GM13977 (cell line): ENCODE results near the gene LSM10.
A peak's percentile ranks its signal among the peaks of the same experiment; 100 is the strongest.

Experiments
- DNase-seq: peaks from one replicate; pipeline ENCODE4 v3.0.0; 2012; ENCODE audit warnings: low spot score
- CTCF ChIP-seq: IDR thresholded peaks from 2 replicates; pipeline ENCODE4 v1.5.1; 2012; ENCODE audit warnings: mild to moderate bottlenecking, control low read depth; ENCODE audit not compliant: insufficient read depth; ENCODE audit errors: extremely low read depth, missing control alignments
- in situ Hi-C: fragments of 300-500 bp; cut with MboI; formaldehyde crosslinking; loops from one replicate; pipeline ENCODE4 v1.12.0; 2022; ENCODE audit warnings: low sequenced_read_pairs, low pct_unique_long_range_greater_than_20kb, mixed read lengths, inconsistent platforms; ENCODE audit not compliant: unreplicated experiment

Gene LSM10

DNA sequence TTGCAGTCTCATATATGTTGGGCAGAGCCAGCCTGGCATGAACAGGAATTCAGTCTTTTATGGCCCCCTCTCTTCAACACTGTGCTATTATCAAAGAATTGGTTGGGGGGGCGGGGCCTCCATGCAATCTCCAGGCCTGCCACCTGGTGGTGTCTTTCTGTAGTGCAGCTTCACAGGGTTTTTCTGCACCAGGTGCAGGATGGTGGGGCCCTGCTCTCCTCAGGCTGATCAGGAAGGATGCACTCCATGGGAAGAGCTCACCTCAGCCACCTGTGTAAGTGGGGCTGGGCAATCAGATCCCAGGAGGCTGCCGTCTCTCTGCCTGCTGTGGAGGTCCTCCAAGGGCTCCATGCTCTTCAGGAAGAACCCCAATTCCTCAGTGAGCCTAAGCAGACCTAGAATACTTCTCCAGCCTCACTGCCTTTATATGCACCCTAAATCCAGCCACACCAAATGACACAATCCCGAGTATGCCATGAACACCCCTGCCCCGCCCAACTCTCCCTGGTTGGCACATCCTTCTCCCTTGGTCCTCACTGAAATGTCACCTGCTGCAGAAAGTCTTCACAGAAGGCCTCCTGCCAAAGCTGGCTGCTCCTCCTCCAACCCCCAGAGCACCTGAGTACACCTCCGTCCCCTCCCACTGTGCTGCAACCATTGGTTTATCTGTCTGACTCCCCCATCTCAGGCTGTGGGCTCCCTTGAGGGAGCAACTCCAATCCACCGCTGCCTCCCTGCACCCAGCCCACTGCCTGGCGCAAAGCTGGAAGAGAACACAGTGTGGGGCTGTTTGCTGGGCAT, 28.4 kb downstream of the LSM10 start:
- in situ Hi-C loops, result no loop called here
- peak; percentile 90 for TF ChIP-seq CTCF
- peak; percentile 83 for DNase-seq

DNA sequence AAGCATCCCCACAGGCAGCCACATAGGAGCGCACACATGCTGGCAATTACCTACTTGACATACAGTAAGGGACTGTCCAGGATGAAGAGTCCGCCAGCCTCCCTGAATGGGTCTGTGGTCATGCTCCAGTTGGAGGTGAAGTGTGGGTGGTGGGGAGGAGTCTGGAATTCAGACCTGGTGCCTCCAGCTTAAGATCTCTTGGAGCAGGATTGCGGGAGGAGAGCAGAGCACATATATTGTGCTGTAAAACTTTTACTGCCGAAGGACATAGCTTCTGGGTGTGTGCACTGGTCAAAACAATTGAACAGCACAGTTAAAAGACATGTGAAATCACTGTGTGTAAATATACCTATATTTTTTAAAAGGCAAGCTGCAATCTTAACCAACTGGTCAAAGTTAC, 29.9 kb downstream of the LSM10 start:
- in situ Hi-C loops, result no loop called here
- TF ChIP-seq CTCF, result no peak
- DNase-seq, result no peak

DNA sequence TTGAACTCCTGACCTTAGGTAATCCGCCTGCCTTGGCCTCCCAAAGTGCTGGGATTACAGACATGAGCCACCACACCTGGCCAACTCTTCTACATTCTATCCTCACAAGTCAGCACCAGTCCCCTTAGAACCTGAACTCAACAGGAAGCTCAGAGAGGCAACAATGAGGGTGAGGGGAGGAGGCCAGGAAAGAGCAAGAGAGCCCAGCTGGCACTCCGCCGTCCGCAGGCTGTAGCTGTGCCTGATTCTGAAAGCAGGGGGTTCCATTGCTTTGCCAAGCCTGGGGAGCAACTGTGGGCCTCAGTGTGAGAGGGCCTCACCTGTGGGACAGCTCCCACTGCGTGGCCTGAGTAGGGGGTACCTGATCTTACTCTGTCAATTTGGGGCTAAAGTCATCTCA, 30.6 kb downstream of the LSM10 start:
- DNase-seq, result no peak
- TF ChIP-seq CTCF, result no peak
- in situ Hi-C loops, result no loop called here

- no peak for DNase-seq
- no peak for TF ChIP-seq CTCF
- in situ Hi-C loops, result no loop called here
These were observed 31.5 kb downstream of the LSM10 start for GRCh38 chr1:36366091-36366661.

DNA sequence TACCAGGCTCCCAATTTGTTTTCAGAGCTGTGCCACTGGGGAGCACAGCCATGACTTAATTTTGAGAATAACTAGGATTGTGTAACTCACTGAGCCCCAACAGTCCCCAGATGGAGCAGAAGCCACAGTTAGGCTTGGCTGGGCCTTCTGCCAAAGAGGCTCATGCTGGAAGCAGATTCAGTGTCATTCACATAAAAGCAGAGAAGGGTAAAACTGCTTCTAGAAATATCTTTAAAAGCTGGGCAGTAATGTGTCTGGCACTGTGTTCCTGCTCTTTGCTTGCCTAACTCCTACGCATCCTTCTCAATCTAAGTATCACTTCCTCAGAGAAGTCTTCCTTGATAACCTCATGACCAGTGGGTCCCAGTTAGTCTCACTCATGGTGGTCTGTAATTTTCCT, 32.3 kb downstream of the LSM10 start:
- no peak for TF ChIP-seq CTCF
- in situ Hi-C loops, result no loop called here
- no peak for DNase-seq

DNA sequence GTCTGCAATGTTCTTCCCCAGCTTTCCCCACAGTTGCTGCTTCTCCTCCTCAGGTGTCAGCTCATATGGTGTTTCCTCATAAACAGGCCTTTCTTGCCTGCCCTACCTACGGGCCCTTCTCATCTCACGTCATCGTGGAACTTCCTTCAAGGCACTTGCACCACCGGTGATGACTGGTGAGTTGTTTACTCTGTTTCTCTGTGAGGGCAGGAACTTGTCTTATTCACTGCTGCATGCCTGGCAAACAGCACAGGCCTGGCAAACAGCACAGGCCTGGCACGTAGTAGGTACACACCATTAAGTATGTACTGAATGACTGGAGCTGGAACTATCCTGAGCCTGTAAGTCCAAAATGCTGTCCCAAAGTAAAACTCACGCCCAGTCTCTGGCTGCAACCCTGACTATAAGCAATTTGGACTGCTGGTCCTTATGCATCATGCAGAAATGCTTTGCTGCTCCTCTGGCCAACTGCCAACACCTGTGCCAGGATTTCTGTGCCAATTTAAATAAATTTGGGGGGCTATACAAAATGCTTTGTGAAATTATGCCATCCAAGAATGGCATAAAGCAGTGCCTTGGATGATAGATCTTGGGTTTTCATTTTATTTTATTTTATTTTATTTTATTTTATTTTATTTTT, 37.7 kb downstream of the LSM10 start:
- TF ChIP-seq CTCF, result no peak
- no peak for DNase-seq
- in situ Hi-C loops, result no loop called here
